ENCODE measurements around the gene WDR59. TPM values are rescaled to one million over a fixed set of nuclear protein-coding genes. Genes with fewer than 3 reads are reported as not detected.

WDR59 gene
- total and polyA plus RNA-seq, 9 of the 15 experiments (the other 6 are each of a cell fraction or from before 2014, with no cell fraction given): 12.7 to 126 (median 34.7) TPM

GRCh38 chr16:75027520-75028300 lies 42.8 kb upstream of the WDR59 start (continued):
- TF ChIP-seq ATF3 (IDR thresholded peaks at IDR 0.05): no peak
- no peak for TF ChIP-seq ATF3 (CRISPR knock-in tag; conservative IDR thresholded peaks at IDR 0.05)
- TF ChIP-seq ZNF316 (IDR thresholded peaks at IDR 0.05): 0 out of 2 replicates have a peak, but pooled peaks have one; percentile 11
- no peak for TF ChIP-seq RB1 (IDR thresholded peaks at IDR 0.05; ENCODE audit: low read depth)
- no peak for TF ChIP-seq ZKSCAN8 (CRISPR knock-in tag; IDR thresholded peaks at IDR 0.05)
- no peak for TF ChIP-seq HMGN3 (IDR thresholded peaks at IDR 0.05; ENCODE audit: borderline replicate concordance, extremely low read depth, insufficient read length, low read depth, low read length)
- TF ChIP-seq SNIP1 (IDR thresholded peaks at IDR 0.05; ENCODE audit: low read depth): no peak
- no peak for TF ChIP-seq HNRNPL (IDR thresholded peaks at IDR 0.05; ENCODE audit: low read depth, low read length)
- TF ChIP-seq ZNF668 (CRISPR knock-in tag; IDR thresholded peaks at IDR 0.05): no peak
- TF ChIP-seq HDAC2 (IDR thresholded peaks at IDR 0.05): peak; percentile 53
- TF ChIP-seq BDP1 (IDR thresholded peaks at IDR 0.05; ENCODE audit: insufficient read depth, insufficient read length): no peak
- TF ChIP-seq ZNF431 (CRISPR knock-in tag; IDR thresholded peaks at IDR 0.05): no peak
- no peak for TF ChIP-seq POLR3A (IDR thresholded peaks at IDR 0.05; ENCODE audit: borderline replicate concordance, extremely low read depth, insufficient read depth, insufficient read length)
- TF ChIP-seq THRA (IDR thresholded peaks at IDR 0.05): no peak
- TF ChIP-seq ZNF655 (CRISPR knock-in tag; IDR thresholded peaks at IDR 0.05): no peak
- TF ChIP-seq RCOR1 (IDR thresholded peaks at IDR 0.05; ENCODE audit: borderline replicate concordance in 1 of 2, low read depth in 2 of 2, low read length in 2 of 2): peak; percentile 45 to 81; a peak in 2 of 4 replicates
- no peak for TF ChIP-seq KDM4B (IDR thresholded peaks at IDR 0.05; ENCODE audit: borderline replicate concordance in 2 of 2, low read depth in 1 of 2)
- TF ChIP-seq ARID3A (IDR thresholded peaks at IDR 0.05; ENCODE audit: borderline replicate concordance, low read depth, low read length): no peak
- peak; percentile 33; the same call in 1 of the 2 replicates for TF ChIP-seq NFE2 (IDR thresholded peaks at IDR 0.05; ENCODE audit: low read depth)
